Measurements from ENCODE around the gene FGF22. TPM values are rescaled to one million over a fixed set of nuclear protein-coding genes. Genes with fewer than 3 reads are reported as not detected.

FGF22 gene
- polyA plus RNA-seq, 2 of the 4 experiments (the other 2 are of a cell fraction): 0.13 to 1.0 TPM

GRCh38 chr19:660793-661426, 21.2 kb downstream of the FGF22 start:
- Histone ChIP-seq H3K4me2 (peak overlapping the region; percentile 98), H3K9me3 (no peaks in the 10 kb centered on the region), H3K4me1 (peaks cover 24% of the 10 kb centered on the region; the same call in 2 of the 3 replicates), H3K4me3 (peak overlapping the region; percentile 100), H3K27ac (peak overlapping the region; percentile 99 to 100; a peak in 5 of 6 replicates)
- ChIA-PET CTCF (interaction anchor here (1.0 kb wide), 1 partner anchor 74 kb away, joined by 4 read pairs; no protein-coding TSS in a partner anchor), POLR2A (no interaction called here)
- TF ChIP-seq CTCF (IDR thresholded peaks at IDR 0.05) (no peak), ATOH8 (CRISPR knock-in tag; IDR thresholded peaks at IDR 0.05; ENCODE audit: low read depth) (no peak), ZSCAN20 (CRISPR knock-in tag; IDR thresholded peaks at IDR 0.05) (no peak), CBX8 (IDR thresholded peaks at IDR 0.05) (no peak), HOXA7 (CRISPR knock-in tag; IDR thresholded peaks at IDR 0.05) (no peak), HMGXB4 (CRISPR knock-in tag; IDR thresholded peaks at IDR 0.05; ENCODE audit: borderline replicate concordance) (no peak), FOSL2 (IDR thresholded peaks at IDR 0.05) (no peak), FOSL2 (CRISPR knock-in tag; IDR thresholded peaks at IDR 0.05) (no peak), ZFP36 (IDR thresholded peaks at IDR 0.05; ENCODE audit: borderline replicate concordance, partially characterized antibody) (no peak)
- 63% methylated on average over 12 of the region's 20 CpGs for WGBS (ENCODE audit: missing lambda C conversion rate)
- no peak for DNase-seq (ENCODE audit: low read depth in 1 of 2, low spot score in 1 of 2)
- no peak for ATAC-seq
- no peak for FAIRE-seq

- TF ChIP-seq RFX5 (IDR thresholded peaks at IDR 0.05) (no peak), ZNF302 (CRISPR knock-in tag; IDR thresholded peaks at IDR 0.05) (no peak), CEBPB (IDR thresholded peaks at IDR 0.05) (no peak), POLR2AphosphoS2 (conservative IDR thresholded peaks at IDR 0.05; ENCODE audit: low read length) (no peak), HMGXB4 (CRISPR knock-in tag; IDR thresholded peaks at IDR 0.05; ENCODE audit: borderline replicate concordance) (no peak), USF2 (IDR thresholded peaks at IDR 0.05) (no peak), JUNB (IDR thresholded peaks at IDR 0.05) (no peak), MAX (IDR thresholded peaks at IDR 0.05) (no peak), HOXA7 (CRISPR knock-in tag; IDR thresholded peaks at IDR 0.05) (no peak)
- H3K27ac ChIP-seq: peak overlapping the region; percentile 99 to 100
- H3K4me3 ChIP-seq: peak overlapping the region; percentile 100
- peak overlapping the region; percentile 98 for H3K4me2 ChIP-seq
- FAIRE-seq (no peak), DNase-seq (ENCODE audit: low read depth in 1 of 2, low spot score in 1 of 2) (no peak), ATAC-seq (0 out of 6 replicates have a peak, but pooled peaks of 1 of the 2 experiments have one; percentile 6)
- CTCF ChIA-PET: interaction anchor here (1.0 kb wide), 1 partner anchor 74 kb away, joined by 4 read pairs; no protein-coding TSS in a partner anchor
- H3K9me3 ChIP-seq: no peaks in the 10 kb centered on the region
- WGBS (ENCODE audit: missing lambda C conversion rate): 20% methylated on average over 22 of the region's 31 CpGs
- H3K4me1 ChIP-seq: peaks cover 24% of the 10 kb centered on the region; the same call in 2 of the 3 replicates
- POLR2A ChIA-PET: no interaction called here
Observed at GRCh38 chr19:661427-662196, 21.9 kb downstream of the FGF22 start.
